RWPE1 (cell line): ENCODE results near the gene LRRC51.

ENCODE experiments used
- CTCF ChIA-PET: fragments of 350-600 bp; sonication (Branson Sonifier 250); formaldehyde crosslinking; extraction: SDS; loops from one replicate; lab custom pipeline; 2021; lab: Yijun Ruan, JAX
- POLR2A ChIA-PET: fragments of 400-600 bp; formaldehyde crosslinking; extraction: SDS; loops from one replicate; lab custom pipeline; 2020; ENCODE audit warnings: antibody characterized with exemption; ENCODE audit not compliant: low non-redundant PET; lab: Yijun Ruan, JAX
- DNase-seq: peaks from one replicate; pipeline ENCODE4 v3.0.0; 2012; ENCODE audit warnings: low spot score
- H3K27ac ChIP-seq: fragments of 450-650 bp; 2 replicates; pipeline ENCODE4 v1.5.1; 2017
- TF ChIP-seq, protein P1 (sequence below): fragments of 450-650 bp; conservative IDR thresholded peaks from 2 replicates; pipeline ENCODE4 v1.5.1; 2017; ENCODE audit warnings: low read depth, mild to moderate bottlenecking

LRRC51 gene

DNA sequence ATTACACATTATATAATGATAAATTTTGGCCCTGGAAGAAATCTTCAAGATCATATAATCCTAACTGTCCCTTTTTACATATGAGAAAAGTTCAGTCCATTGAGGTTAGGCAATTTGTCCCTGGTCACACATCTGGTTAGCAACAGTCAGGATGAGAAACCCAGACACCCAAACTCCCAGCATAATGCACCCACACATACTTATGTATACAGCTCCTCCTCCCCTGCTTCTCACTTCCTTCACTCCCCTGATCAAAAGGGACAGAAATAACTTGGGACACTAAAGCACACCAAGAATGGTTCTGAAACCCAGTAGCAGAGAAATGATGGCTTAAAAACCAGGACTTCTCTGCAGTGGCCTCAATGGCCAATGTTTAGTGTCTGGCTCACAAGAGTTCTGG lies 11.4 kb upstream of the LRRC51 start:
- no peak overlapping the region for H3K27ac ChIP-seq
- CTCF ChIA-PET, result no interaction called here
- POLR2A ChIA-PET, result no interaction called here
- no peak for DNase-seq
- TF ChIP-seq, protein P1, sequence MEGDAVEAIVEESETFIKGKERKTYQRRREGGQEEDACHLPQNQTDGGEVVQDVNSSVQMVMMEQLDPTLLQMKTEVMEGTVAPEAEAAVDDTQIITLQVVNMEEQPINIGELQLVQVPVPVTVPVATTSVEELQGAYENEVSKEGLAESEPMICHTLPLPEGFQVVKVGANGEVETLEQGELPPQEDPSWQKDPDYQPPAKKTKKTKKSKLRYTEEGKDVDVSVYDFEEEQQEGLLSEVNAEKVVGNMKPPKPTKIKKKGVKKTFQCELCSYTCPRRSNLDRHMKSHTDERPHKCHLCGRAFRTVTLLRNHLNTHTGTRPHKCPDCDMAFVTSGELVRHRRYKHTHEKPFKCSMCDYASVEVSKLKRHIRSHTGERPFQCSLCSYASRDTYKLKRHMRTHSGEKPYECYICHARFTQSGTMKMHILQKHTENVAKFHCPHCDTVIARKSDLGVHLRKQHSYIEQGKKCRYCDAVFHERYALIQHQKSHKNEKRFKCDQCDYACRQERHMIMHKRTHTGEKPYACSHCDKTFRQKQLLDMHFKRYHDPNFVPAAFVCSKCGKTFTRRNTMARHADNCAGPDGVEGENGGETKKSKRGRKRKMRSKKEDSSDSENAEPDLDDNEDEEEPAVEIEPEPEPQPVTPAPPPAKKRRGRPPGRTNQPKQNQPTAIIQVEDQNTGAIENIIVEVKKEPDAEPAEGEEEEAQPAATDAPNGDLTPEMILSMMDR, result no peak

DNA sequence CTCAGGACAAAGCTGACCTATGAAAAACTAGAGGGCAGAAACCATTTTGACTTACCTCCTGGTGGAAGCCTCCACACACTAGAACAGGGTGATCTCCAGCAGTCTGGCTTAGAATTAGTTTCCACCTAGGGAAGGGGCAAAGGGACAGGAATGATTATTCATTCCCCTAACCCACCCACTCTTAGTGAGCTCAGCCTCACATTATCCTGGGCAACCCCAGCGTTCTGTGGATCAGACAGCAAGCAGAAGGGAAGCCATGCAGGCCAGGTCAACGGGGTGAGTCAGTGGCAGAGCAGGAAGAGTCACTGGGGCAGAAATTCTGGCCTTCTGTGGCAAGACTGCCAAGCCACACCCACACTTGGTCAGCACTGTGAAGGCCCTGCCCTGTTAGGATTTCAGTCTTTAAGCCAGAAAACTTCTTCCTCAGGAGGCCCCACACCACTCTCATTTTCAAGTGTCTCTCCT lies 10.8 kb upstream of the LRRC51 start:
- TF ChIP-seq, protein P1, result no peak
- ChIA-PET POLR2A (no interaction called here), CTCF (interaction anchor here (0.8 kb wide), 2 partner anchors 44 to 361 kb away, joined by 3 read pairs; no protein-coding TSS in a partner anchor)
- DNase-seq, result peak; percentile 69
- peak overlapping the region; percentile 79 for H3K27ac ChIP-seq

DNA sequence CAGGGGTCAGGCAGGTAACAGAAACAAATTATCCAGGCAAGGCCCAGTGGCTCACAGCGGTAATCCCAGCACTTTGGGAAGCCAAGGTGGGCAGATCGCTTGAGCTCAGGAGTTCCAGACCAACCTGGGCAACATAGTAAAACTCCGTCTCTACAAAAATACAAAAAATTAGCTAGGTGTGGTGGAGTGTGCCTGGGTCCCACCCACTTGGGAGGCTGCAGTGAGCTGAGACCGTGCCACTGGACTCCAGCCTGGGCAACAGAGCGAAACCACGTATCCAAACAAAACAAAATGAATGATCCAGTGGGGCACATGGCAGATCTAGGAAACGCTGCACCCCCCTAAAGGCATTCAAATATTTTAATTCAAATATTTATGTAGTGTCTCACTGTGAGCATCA lies 10.2 kb upstream of the LRRC51 start:
- no peak for DNase-seq
- CTCF ChIA-PET, result interaction anchor here (0.8 kb wide), 2 partner anchors 45 to 360 kb away, joined by 3 read pairs; no protein-coding TSS in a partner anchor
- POLR2A ChIA-PET, result no interaction called here
- TF ChIP-seq, protein P1, result no peak
- H3K27ac ChIP-seq, result peak overlapping the region; percentile 79

DNA sequence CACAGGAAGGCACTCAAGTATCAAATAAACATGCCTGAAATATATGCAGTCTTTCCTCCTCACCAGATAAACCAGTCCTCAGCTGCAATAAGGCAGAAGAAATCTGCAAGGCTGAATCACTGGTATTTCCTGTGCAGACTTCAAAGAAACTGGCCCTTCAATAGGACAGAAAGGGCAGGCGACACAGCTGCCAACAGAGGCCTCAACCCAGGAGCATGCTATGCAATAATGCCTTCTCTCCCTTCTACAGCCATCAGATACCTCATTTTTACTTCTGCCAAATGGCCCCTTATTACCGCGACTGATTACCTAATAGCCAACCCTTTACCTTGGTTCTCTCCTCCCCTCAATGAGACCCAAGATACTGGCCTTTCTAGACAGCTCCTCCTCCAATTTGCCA lies 8.3 kb upstream of the LRRC51 start:
- CTCF ChIA-PET, result interaction anchor here (1.7 kb wide), 1 partner anchor 47 kb away, joined by 6 read pairs; no protein-coding TSS in a partner anchor
- peak overlapping the region; percentile 87 for H3K27ac ChIP-seq
- TF ChIP-seq, protein P1, result no peak
- DNase-seq, result peak; percentile 37
- POLR2A ChIA-PET, result no interaction called here

DNA sequence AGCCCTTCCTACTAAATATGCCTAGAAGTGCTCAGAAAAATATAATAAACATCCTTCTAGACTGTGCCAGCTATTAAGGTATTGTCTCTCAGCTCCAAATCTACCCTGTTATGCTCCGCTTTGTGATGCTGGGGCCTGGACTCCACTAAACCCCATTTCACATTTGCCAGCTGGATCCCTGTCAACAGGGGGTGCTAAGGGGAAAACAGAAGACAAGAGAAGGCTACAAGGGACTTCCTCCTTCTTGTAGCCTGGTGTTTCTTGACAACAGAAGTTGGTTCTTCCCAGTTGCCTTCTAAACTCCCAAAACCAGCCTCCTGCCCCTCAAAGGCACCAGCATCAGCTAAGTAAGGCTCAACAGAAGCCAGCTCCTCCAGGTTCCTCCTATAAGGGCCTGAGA lies 5.5 kb upstream of the LRRC51 start:
- CTCF ChIA-PET, result interaction anchor here (0.6 to 1.1 kb wide), 4 partner anchors 27 to 69 kb away, joined by 3 to 4 read pairs (median 4); no protein-coding TSS in a partner anchor
- no peak overlapping the region for H3K27ac ChIP-seq
- TF ChIP-seq, protein P1, result no peak
- POLR2A ChIA-PET, result interaction anchor here (0.6 kb wide), 1 partner anchor 98 kb away, joined by 3 read pairs; no protein-coding TSS in a partner anchor
- no peak for DNase-seq

DNA sequence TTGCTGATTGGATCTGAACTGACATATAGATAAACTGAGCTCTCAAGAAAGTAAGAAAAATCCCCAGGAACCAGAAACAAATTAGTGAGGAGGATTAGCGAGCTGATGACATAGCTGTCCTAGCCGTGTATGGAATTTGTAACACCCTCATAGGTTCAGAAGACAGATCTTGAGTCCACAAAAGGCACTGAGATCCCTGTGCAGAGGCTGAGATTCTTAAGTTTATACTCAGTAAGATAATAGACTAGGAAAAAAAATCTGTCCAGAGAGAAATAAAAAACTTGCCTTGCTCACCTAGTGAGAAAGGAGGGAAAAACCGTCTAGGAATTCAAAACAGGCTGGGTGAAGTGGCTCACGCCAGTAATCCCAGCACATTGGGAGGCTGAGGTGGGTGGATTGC lies 4.9 kb upstream of the LRRC51 start:
- H3K27ac ChIP-seq, result peak overlapping the region; percentile 27; the same call in 1 of the 2 replicates
- TF ChIP-seq, protein P1, result no peak
- ChIA-PET CTCF (interaction anchor here (0.7 to 1.1 kb wide), 3 partner anchors 27 to 69 kb away, joined by 3 to 4 read pairs (median 4); no protein-coding TSS in a partner anchor), POLR2A (interaction anchor here (0.5 kb wide), 1 partner anchor 10 kb away, joined by 3 read pairs; no protein-coding TSS in a partner anchor)
- DNase-seq, result no peak
